Measurements from ENCODE around the gene COA3. TPM values are rescaled to one million over a fixed set of nuclear protein-coding genes. Genes with fewer than 3 reads are reported as not detected.

Gene COA3
- total RNA-seq, 1 donor from 2014 or later = 98.6 TPM

GRCh38 chr17:42760652-42761581 lies 37.6 kb downstream of the COA3 start, which contains the start of gene RAMP2:
RAMP2 (plus strand) TSS chr17:42761227; CDS start chr17:42761262, 35 bp downstream.
- DNase-seq (ENCODE audit: low spot score in 2 of 2) = peak in 1 of 2 donors; percentile 52
- no peak for FAIRE-seq

- FAIRE-seq = no peak
- no peak for DNase-seq (ENCODE audit: low spot score in 2 of 2)
Measured at GRCh38 chr17:42759982-42760651, 38.4 kb downstream of the COA3 start.

- DNase-seq (ENCODE audit: low spot score in 2 of 2) = no peak
- FAIRE-seq = no peak
Measured at GRCh38 chr17:42754782-42755181, 43.7 kb downstream of the COA3 start.

GRCh38 chr17:42751628-42752027 lies 46.9 kb downstream of the COA3 start:
- DNase-seq (ENCODE audit: low spot score in 2 of 2) (no peak), FAIRE-seq (no peak)

- FAIRE-seq (no peak), DNase-seq (ENCODE audit: low spot score in 2 of 2) (no peak)
Measured at GRCh38 chr17:42750739-42751344, 47.7 kb downstream of the COA3 start.

- DNase-seq (ENCODE audit: low spot score in 2 of 2) = no peak
- FAIRE-seq = no peak
Measured at GRCh38 chr17:42748908-42749798, 49.4 kb downstream of the COA3 start.

- FAIRE-seq = no peak
- no peak for DNase-seq (ENCODE audit: low spot score in 2 of 2)
Measured at GRCh38 chr17:42748202-42748907, 50.1 kb downstream of the COA3 start.

Small RNA genes within 50 kb of the gene (small RNA-seq; reads per million reads assigned to genes)
- gene HMGN2P15 = not detected
- not detected for gene MIR6781

Other genes with a start within 250 kb of the COA3 start
- 1.6 TPM for gene HSD17B1, start 245.8 kb downstream of the COA3 start, total RNA-seq
- 4.1 TPM for gene COASY, start 236.6 kb downstream of the COA3 start, total RNA-seq
- gene MLX, start 231.6 kb downstream of the COA3 start, total RNA-seq = 22.8 TPM
- 4.5 TPM for gene PSMC3IP, start 221.0 kb downstream of the COA3 start, total RNA-seq
- 59.5 TPM for gene RETREG3, start 189.3 kb downstream of the COA3 start, total RNA-seq
- gene TUBG1, start 189.0 kb downstream of the COA3 start, total RNA-seq = 11.4 TPM
- 8.2 TPM for gene TUBG2, start 139.4 kb downstream of the COA3 start, total RNA-seq
- gene PLEKHH3, start 121.7 kb downstream of the COA3 start, total RNA-seq = 2.0 TPM
- gene CCR10, start 116.9 kb downstream of the COA3 start, total RNA-seq = 0.41 TPM
- 5.3 TPM for gene CNTNAP1, start 116.2 kb downstream of the COA3 start, total RNA-seq
- gene EZH1, start 53.7 kb downstream of the COA3 start, total RNA-seq = 24.9 TPM
- gene RAMP2, start 37.5 kb downstream of the COA3 start, total RNA-seq = 15.9 TPM
- 26.1 TPM for gene VPS25, start 25.3 kb downstream of the COA3 start, total RNA-seq
- 0.41 TPM for gene WNK4, start 18.1 kb downstream of the COA3 start, total RNA-seq
- 0.82 TPM for gene CNTD1, start 157 bp upstream of the COA3 start, total RNA-seq
- gene BECN1, start 25.6 kb upstream of the COA3 start, total RNA-seq = 74.6 TPM
- 37.9 TPM for gene PSME3, start 34.7 kb upstream of the COA3 start, total RNA-seq
- 0.41 TPM for gene AOC2, start 45.9 kb upstream of the COA3 start, total RNA-seq
- gene AOC3, start 52.5 kb upstream of the COA3 start, total RNA-seq = 0.41 TPM
- gene G6PC1, start 102.1 kb upstream of the COA3 start, total RNA-seq = not detected
- 28.5 TPM for gene AARSD1, start 165.8 kb upstream of the COA3 start, total RNA-seq
- 2.9 TPM for gene PTGES3L, start 181.4 kb upstream of the COA3 start, total RNA-seq
- 14.3 TPM for gene RUNDC1, start 181.9 kb upstream of the COA3 start, total RNA-seq
- gene RPL27, start 199.7 kb upstream of the COA3 start, total RNA-seq = 1,220 TPM
- 1.2 TPM for gene IFI35, start 208.1 kb upstream of the COA3 start, total RNA-seq
- 77.9 TPM for gene VAT1, start 223.7 kb upstream of the COA3 start, total RNA-seq
- 4.5 TPM for gene RND2, start 226.5 kb upstream of the COA3 start, total RNA-seq